H9 (cell line): ENCODE results near the gene CETN3. TPM values are rescaled to one million over a fixed set of nuclear protein-coding genes. Genes with fewer than 3 reads are reported as not detected.

Experiments used
- DNase-seq: peaks from one replicate; pipeline ENCODE4 v3.0.0-alpha.2; 2017
- H2AFZ ChIP-seq: one replicate; pipeline ENCODE4 v1.6.1; 2013; ENCODE audit warnings: mild to moderate bottlenecking, low read length, control low read depth, moderate library complexity
- H2AK5ac ChIP-seq: 2 replicates; pipeline ENCODE4 v1.6.1; 2013; ENCODE audit warnings: low read length, control low read depth, mixed read lengths; ENCODE audit not compliant: insufficient read length
- H2BK120ac ChIP-seq: one replicate; pipeline ENCODE4 v1.6.1; 2013; ENCODE audit warnings: low read depth, mild to moderate bottlenecking, low read length, control low read depth, inconsistent platforms; ENCODE audit not compliant: poor library complexity, severe bottlenecking
- H2BK12ac ChIP-seq: 2 replicates; pipeline ENCODE4 v1.6.1; 2013; ENCODE audit warnings: low read length, control low read depth, mixed read lengths, low read depth; ENCODE audit not compliant: insufficient read length
- H2BK15ac ChIP-seq: 2 replicates; pipeline ENCODE4 v1.6.1; 2013; ENCODE audit warnings: low read depth, low read length, control low read depth
- H2BK20ac ChIP-seq: one replicate; pipeline ENCODE4 v1.6.1; 2013; ENCODE audit warnings: low read depth, mild to moderate bottlenecking, low read length, control low read depth, inconsistent platforms; ENCODE audit not compliant: poor library complexity, severe bottlenecking
- H2BK5ac ChIP-seq: 2 replicates; pipeline ENCODE4 v1.6.1; 2013; ENCODE audit warnings: low read length, control low read depth, mixed read lengths; ENCODE audit not compliant: insufficient read length
- H3K14ac ChIP-seq: 2 replicates; pipeline ENCODE4 v1.6.1; 2013; ENCODE audit warnings: low read length, control low read depth; ENCODE audit not compliant: insufficient read depth
- H3K18ac ChIP-seq: 2 replicates; pipeline ENCODE4 v1.6.1; 2013; ENCODE audit warnings: low read depth, mild to moderate bottlenecking, mixed read lengths, low read length, control low read depth; ENCODE audit not compliant: insufficient read length
- H3K23ac ChIP-seq: 2 replicates; pipeline ENCODE4 v1.6.1; 2013; ENCODE audit warnings: low read length, control low read depth, mixed read lengths, low read depth; ENCODE audit not compliant: insufficient read length
- H3K23me2 ChIP-seq: 2 replicates; pipeline ENCODE4 v1.6.1; 2013; ENCODE audit warnings: low read depth, mild to moderate bottlenecking, mixed read lengths, low read length, control low read depth; ENCODE audit not compliant: insufficient read length, poor library complexity, severe bottlenecking
- H3K27ac ChIP-seq: 2 replicates; pipeline ENCODE4 v1.5.1; 2013; ENCODE audit warnings: low read length, control low read depth, mixed read lengths, low read depth; ENCODE audit not compliant: insufficient read length
- H3K27me3 ChIP-seq: 2 replicates; pipeline ENCODE4 v1.6.1; 2013; ENCODE audit warnings: low read length, control low read depth, inconsistent platforms; ENCODE audit not compliant: insufficient read depth
- H3K4ac ChIP-seq: 2 replicates; pipeline ENCODE4 v1.6.1; 2013; ENCODE audit warnings: low read depth, mild to moderate bottlenecking, control low read depth, inconsistent platforms, low read length, moderate library complexity
- H3K4me1 ChIP-seq: 2 replicates; pipeline ENCODE4 v1.6.1; 2013; ENCODE audit warnings: low read length, control low read depth, inconsistent platforms; ENCODE audit not compliant: insufficient read depth
- H3K4me2 ChIP-seq: 2 replicates; pipeline ENCODE4 v1.6.1; 2013; ENCODE audit warnings: low read length, control low read depth, mixed read lengths; ENCODE audit not compliant: insufficient read length, insufficient read depth
- H3K56ac ChIP-seq: 2 replicates; pipeline ENCODE4 v1.6.1; 2013; ENCODE audit warnings: low read depth, mild to moderate bottlenecking, mixed read lengths, low read length, control low read depth; ENCODE audit not compliant: insufficient read length
- H3K79me1 ChIP-seq: 2 replicates; pipeline ENCODE4 v1.6.1; 2013; ENCODE audit warnings: low read depth, mild to moderate bottlenecking, moderate library complexity, low read length, control low read depth, inconsistent platforms; ENCODE audit not compliant: insufficient read depth, poor library complexity, severe bottlenecking
- H3K79me2 ChIP-seq: 2 replicates; pipeline ENCODE4 v1.6.1; 2013; ENCODE audit warnings: low read length, control low read depth, inconsistent platforms; ENCODE audit not compliant: insufficient read depth
- H3K9ac ChIP-seq: 2 replicates; pipeline ENCODE4 v1.6.1; 2013; ENCODE audit warnings: low read length, control low read depth, mixed read lengths; ENCODE audit not compliant: insufficient read length; ENCODE audit errors: extremely low read depth
- H3K9me3 ChIP-seq: one replicate; pipeline ENCODE4 v1.6.1; 2013; ENCODE audit warnings: low read depth, low read length, inconsistent platforms; ENCODE audit not compliant: control insufficient read depth
- H3T11ph ChIP-seq: one replicate; pipeline ENCODE4 v1.6.1; 2013; ENCODE audit warnings: mild to moderate bottlenecking, low read length, control low read depth, inconsistent platforms
- H4K20me1 ChIP-seq: one replicate; pipeline ENCODE4 v1.6.1; 2013; ENCODE audit not compliant: control insufficient read depth, insufficient read length, insufficient read depth
- H4K5ac ChIP-seq: 2 replicates; pipeline ENCODE4 v1.6.1; 2013; ENCODE audit warnings: low read depth, mild to moderate bottlenecking, mixed read lengths, low read length, control low read depth; ENCODE audit not compliant: insufficient read length
- H4K8ac ChIP-seq: replicated peaks from 2 replicates; pipeline ENCODE4 v1.6.1; 2013; ENCODE audit warnings: low read length, control low read depth, mixed read lengths, low read depth; ENCODE audit not compliant: insufficient read length
- H4K91ac ChIP-seq: 2 replicates; pipeline ENCODE4 v1.6.1; 2013; ENCODE audit warnings: low read depth, mild to moderate bottlenecking, moderate library complexity, mixed read lengths, low read length, control low read depth; ENCODE audit not compliant: insufficient read length
- H3K27ac Mint-ChIP-seq, 3 experiments: 2 replicates in 2 of 3; 3 replicates in 1 of 3; pipeline ENCODE4 v1.8.0; 2020 to 2021; ENCODE audit warnings: mixed read lengths in 3 of 3, mild to moderate bottlenecking in 1 of 3, moderate library complexity in 1 of 3
- H3K27me3 Mint-ChIP-seq: 2 replicates; pipeline ENCODE4 v1.8.0; 2021; ENCODE audit warnings: low read depth, mild to moderate bottlenecking, moderate library complexity, mixed read lengths
- H3K36me3 Mint-ChIP-seq, 3 experiments: 2 replicates in 2 of 3; 3 replicates in 1 of 3; pipeline ENCODE4 v1.8.0; 2020 to 2021; ENCODE audit warnings: low read depth in 3 of 3, mixed read lengths in 3 of 3; ENCODE audit not compliant: insufficient read depth in 1 of 3
- H3K4me1 Mint-ChIP-seq, 2 experiments: 2 replicates each; pipeline ENCODE4 v1.8.0; 2020; ENCODE audit warnings: mixed read lengths in 2 of 2
- H3K4me3 Mint-ChIP-seq, 2 experiments: 2 replicates in 1 of 2; 3 replicates in 1 of 2; pipeline ENCODE4 v1.8.0; 2020 to 2021; ENCODE audit warnings: mild to moderate bottlenecking in 2 of 2, mixed read lengths in 2 of 2, moderate library complexity in 1 of 2
- H3K9me3 Mint-ChIP-seq, 2 experiments: 2 replicates in 1 of 2; 3 replicates in 1 of 2; pipeline ENCODE4 v1.8.0; 2020; ENCODE audit warnings: mild to moderate bottlenecking in 2 of 2, mixed read lengths in 2 of 2, moderate library complexity in 1 of 2
- CTCF ChIP-seq: fragments of 200-600 bp; sonication (generic); conservative IDR thresholded peaks from 3 replicates; pipeline ENCODE4 v1.8.0; 2021; ENCODE audit warnings: antibody characterized with exemption, mild to moderate bottlenecking
- WGBS: extraction: QIAGEN DNeasy Blood & Tissue Kit; methylation state at CpG from one replicate; pipeline ENCODE4 v1.1.7; 2013; ENCODE audit warnings: missing lambda C conversion rate, low lambda C conversion rate, mixed read lengths; ENCODE audit not compliant: insufficient read length; ENCODE audit errors: extremely low coverage; 5-methylcytosine and 5-hydroxymethylcytosine counted together
- total RNA-seq: library from RNA; stranded (reverse); gene quantifications from 2 replicates; pipeline ENCODE4 v1.2.1, GENCODE V29; 2021

The CETN3 gene
- total RNA-seq, 1 experiment from 2014 or later: 36.3 TPM

DNA sequence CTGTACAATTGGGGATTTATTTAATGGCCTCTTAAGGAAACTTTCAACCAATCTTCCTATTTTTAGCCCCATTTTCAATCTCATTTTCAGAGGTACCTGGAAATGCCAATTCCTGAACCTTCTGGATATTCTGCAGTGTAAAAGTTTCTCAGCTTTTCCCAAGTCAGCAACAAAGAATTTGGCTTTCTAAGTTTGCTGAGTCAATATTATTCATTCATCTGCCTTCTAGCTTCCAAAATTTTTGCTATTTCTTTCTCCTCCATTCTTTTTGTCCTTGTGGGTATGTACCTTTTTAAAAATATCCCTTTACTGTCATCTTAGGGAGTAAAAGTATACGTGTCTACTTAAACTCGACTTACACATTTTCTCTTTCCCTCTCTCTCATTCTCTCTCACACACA is 25.7 kb downstream of the CETN3 start:
- H3K27me3 Mint-ChIP-seq: no peaks in the 10 kb centered on the region
- H3K27ac Mint-ChIP-seq: no peak overlapping the region
- no peak for TF ChIP-seq CTCF

More for the DNA sequence above, 25.7 kb downstream of the CETN3 start:
- no peak overlapping the region for H3T11ph ChIP-seq
- H4K5ac ChIP-seq: no peak overlapping the region
- H3K4ac ChIP-seq: no peak overlapping the region
- H2BK120ac ChIP-seq: no peak overlapping the region
- H4K20me1 ChIP-seq: no peaks in the 10 kb centered on the region
- DNase-seq: no peak
- no peak overlapping the region for H3K23ac ChIP-seq
- H2BK15ac ChIP-seq: no peak overlapping the region
- no CpG with 5 or more reads among the region's 2 CpGs for WGBS
- no peak overlapping the region for H2BK20ac ChIP-seq
- H3K9me3 ChIP-seq: no peaks in the 10 kb centered on the region
- no peak overlapping the region for H2AK5ac ChIP-seq
- no peak overlapping the region for H4K91ac ChIP-seq
- peaks cover 0 to 5% (median 0%) of the 10 kb centered on the region in 3 experiments; a peak in 2 of 7 replicates for H3K36me3 Mint-ChIP-seq
- peaks cover 0 to 2% of the 10 kb centered on the region in 2 experiments; a peak in 2 of 5 replicates for H3K9me3 Mint-ChIP-seq
- H3K27ac ChIP-seq: no peak overlapping the region
- no peaks in the 10 kb centered on the region for H3K79me2 ChIP-seq
- H3K27me3 ChIP-seq: no peaks in the 10 kb centered on the region
- peaks cover 0 to 5% of the 10 kb centered on the region in 2 experiments; a peak in 1 of 4 replicates for H3K4me1 Mint-ChIP-seq
- no peak overlapping the region for H3K4me3 Mint-ChIP-seq
- no peaks in the 10 kb centered on the region for H3K23me2 ChIP-seq
- H3K9ac ChIP-seq: no peak overlapping the region
- no peak overlapping the region for H4K8ac ChIP-seq
- no peak overlapping the region for H3K56ac ChIP-seq
- H3K14ac ChIP-seq: no peak overlapping the region
- no peak overlapping the region for H2AFZ ChIP-seq
- H2BK12ac ChIP-seq: no peak overlapping the region
- H3K4me1 ChIP-seq: no peaks in the 10 kb centered on the region
- no peak overlapping the region for H2BK5ac ChIP-seq
- H3K79me1 ChIP-seq: no peaks in the 10 kb centered on the region
- no peak overlapping the region for H3K4me2 ChIP-seq
- H3K18ac ChIP-seq: no peak overlapping the region
